Tibial nerve (tissue), 4 donors: ENCODE results near the gene MBP. TPM values are rescaled to one million over a fixed set of nuclear protein-coding genes. Genes with fewer than 3 reads are reported as not detected.
"Not testable (repeated sequence)": the region's sequence is repeated elsewhere in the genome, so short reads cannot be mapped to it uniquely, and the experiment has no call there.

Experiments
- DNase-seq, 2 donors: peaks; one replicate each; pipeline ENCODE4 v3.0.0-alpha.2; 2019; ENCODE audit warnings: low spot score in 2 of 2
- H3K27ac ChIP-seq, 4 donors: fragments of 200-600 bp; sonication (generic) in 3 of 4; one replicate each; pipeline ENCODE4 v1.5.1; 2017 to 2019; ENCODE audit warnings: mild to moderate bottlenecking in 1 of 4
- H3K27me3 ChIP-seq, 2 donors: fragments of 200-600 bp; sonication (generic) in 1 of 2; one replicate each; pipeline versions ENCODE4 v1.5.1 to v1.6.0; 2017 to 2019
- H3K36me3 ChIP-seq, 3 donors: fragments of 200-600 bp; sonication (generic); one replicate each; pipeline ENCODE4 v1.5.1; 2018 to 2019
- H3K4me1 ChIP-seq, 4 donors: fragments of 200-600 bp; sonication (generic) in 3 of 4; one replicate each; pipeline ENCODE4 v1.5.1; 2017 to 2019
- H3K4me3 ChIP-seq, 4 donors: fragments of 200-600 bp; sonication (generic) in 3 of 4; one replicate each; pipeline ENCODE4 v1.5.1; 2017 to 2019; ENCODE audit warnings: mild to moderate bottlenecking in 1 of 4, moderate library complexity in 1 of 4
- H3K9me3 ChIP-seq, 4 donors: fragments of 200-600 bp; sonication (generic) in 3 of 4; one replicate each; pipeline ENCODE4 v1.5.1; 2017 to 2019
- EP300 ChIP-seq, 2 donors: sonication (generic); formaldehyde crosslinking; IDR thresholded peaks; one replicate each; pipeline ENCODE4 v1.6.1; 2017; ENCODE audit warnings: antibody characterized with exemption in 2 of 2, mild to moderate bottlenecking in 1 of 2
- POLR2A ChIP-seq, 2 donors: fragments of 450-650 bp; IDR thresholded peaks; one replicate each; pipeline ENCODE4 v1.6.1; 2017; ENCODE audit warnings: antibody characterized with exemption in 2 of 2, mild to moderate bottlenecking in 2 of 2, moderate library complexity in 2 of 2
- WGBS, 2 donors: methylation state at CpG; one replicate each; pipeline ENCODE4 v1.1.5; 2018; 5-methylcytosine and 5-hydroxymethylcytosine counted together
- total RNA-seq, 4 donors: library from RNA; depleted of rRNA; stranded (reverse); fragments of >200 nt; gene quantifications; one replicate each; pipeline ENCODE4 v1.1.0, GENCODE V29; 2016
- TF ChIP-seq, protein P1 (sequence below), 5 experiments: fragments of 200-600 bp in 3 of 5; fragments of 450-650 bp in 2 of 5; sonication (generic) in 3 of 5; IDR thresholded peaks; one replicate each; pipeline ENCODE4 v1.5.1; 2016 to 2019; ENCODE audit warnings: antibody characterized with exemption in 5 of 5, mild to moderate bottlenecking in 3 of 5, moderate library complexity in 2 of 5

Gene MBP
- total RNA-seq, 4 donors from 2014 or later: 831 to 1,485 (median 1,405) TPM

DNA sequence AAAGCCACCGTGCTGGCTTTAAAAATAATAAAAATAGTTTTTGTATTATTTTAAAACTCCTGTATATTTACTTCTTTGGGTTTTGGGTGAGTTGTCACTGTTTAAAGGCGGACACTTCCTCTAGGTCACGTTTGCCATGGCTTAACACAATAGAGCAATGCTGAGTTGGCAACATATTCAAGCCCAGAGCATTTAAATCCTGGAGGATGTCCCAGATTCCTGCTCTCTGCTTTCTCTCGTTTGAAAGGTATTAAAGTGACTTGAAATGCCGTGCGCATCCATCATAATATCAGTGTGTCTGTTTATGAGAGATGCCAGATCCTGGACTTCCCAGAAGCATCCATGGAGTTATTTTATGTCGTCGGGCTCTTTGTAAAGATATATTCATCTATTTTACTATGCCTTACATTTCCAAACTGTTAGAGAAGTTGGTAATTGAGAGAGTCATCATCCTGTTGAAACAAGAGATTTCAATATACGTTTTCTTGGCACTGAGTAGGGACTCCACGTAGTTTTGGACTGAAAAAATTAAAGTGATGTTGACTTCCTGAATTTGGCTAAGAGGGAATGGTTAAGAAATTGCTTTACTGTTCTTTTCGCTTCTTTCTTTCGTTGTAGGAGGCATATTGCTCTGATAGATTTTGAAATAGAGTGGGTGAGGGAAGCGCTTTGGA is 159.6 kb downstream of the MBP start:
- H3K27ac ChIP-seq: no peak overlapping the region
- peaks cover 0 to 8% (median 0%) of the 10 kb centered on the region in 4 donors for H3K4me1 ChIP-seq
- H3K36me3 ChIP-seq: peaks cover 0 to 25% (median 0%) of the 10 kb centered on the region in 3 donors
- no peak overlapping the region for H3K4me3 ChIP-seq
- WGBS, 2 donors: 69 to 73% methylated on average over 13 of the region's 13 CpGs
- no peak for DNase-seq
- no peaks in the 10 kb centered on the region for H3K27me3 ChIP-seq
- H3K9me3 ChIP-seq: no peaks in the 10 kb centered on the region
- TF ChIP-seq, protein P1, sequence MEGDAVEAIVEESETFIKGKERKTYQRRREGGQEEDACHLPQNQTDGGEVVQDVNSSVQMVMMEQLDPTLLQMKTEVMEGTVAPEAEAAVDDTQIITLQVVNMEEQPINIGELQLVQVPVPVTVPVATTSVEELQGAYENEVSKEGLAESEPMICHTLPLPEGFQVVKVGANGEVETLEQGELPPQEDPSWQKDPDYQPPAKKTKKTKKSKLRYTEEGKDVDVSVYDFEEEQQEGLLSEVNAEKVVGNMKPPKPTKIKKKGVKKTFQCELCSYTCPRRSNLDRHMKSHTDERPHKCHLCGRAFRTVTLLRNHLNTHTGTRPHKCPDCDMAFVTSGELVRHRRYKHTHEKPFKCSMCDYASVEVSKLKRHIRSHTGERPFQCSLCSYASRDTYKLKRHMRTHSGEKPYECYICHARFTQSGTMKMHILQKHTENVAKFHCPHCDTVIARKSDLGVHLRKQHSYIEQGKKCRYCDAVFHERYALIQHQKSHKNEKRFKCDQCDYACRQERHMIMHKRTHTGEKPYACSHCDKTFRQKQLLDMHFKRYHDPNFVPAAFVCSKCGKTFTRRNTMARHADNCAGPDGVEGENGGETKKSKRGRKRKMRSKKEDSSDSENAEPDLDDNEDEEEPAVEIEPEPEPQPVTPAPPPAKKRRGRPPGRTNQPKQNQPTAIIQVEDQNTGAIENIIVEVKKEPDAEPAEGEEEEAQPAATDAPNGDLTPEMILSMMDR (IDR thresholded peaks at IDR 0.05): no peak
- no peak for TF ChIP-seq POLR2A (IDR thresholded peaks at IDR 0.05)
- no peak for TF ChIP-seq EP300 (IDR thresholded peaks at IDR 0.05)

DNA sequence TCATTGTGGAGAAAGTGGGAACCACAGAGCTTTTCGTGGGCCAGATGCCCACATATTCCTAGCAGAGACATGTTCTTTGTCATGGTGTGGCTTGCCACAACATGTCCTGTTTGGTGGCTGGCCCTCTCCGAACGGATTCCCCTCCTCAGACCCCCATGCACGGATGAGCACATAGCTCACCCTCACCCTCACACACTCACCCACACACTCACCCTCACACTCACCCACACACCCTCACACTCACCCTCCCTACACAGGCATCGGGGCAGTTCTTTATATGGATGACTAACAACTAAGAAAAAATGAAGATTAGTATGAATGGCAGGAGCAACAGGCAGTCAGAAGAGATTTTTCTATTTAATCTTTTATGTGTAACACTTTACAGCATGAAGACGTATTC is 160.3 kb downstream of the MBP start:
- Histone ChIP-seq H3K9me3 (no peaks in the 10 kb centered on the region), H3K4me3 (no peak overlapping the region), H3K27ac (no peak overlapping the region), H3K36me3 (peaks cover 0 to 29% (median 0%) of the 10 kb centered on the region in 3 donors), H3K4me1 (peaks cover 0 to 2% (median 0%) of the 10 kb centered on the region in 4 donors), H3K27me3 (no peaks in the 10 kb centered on the region)
- 73 to 74% methylated on average over 6 of the region's 6 CpGs for WGBS, 2 donors
- no peak for TF ChIP-seq POLR2A (IDR thresholded peaks at IDR 0.05)
- TF ChIP-seq, protein P1 (IDR thresholded peaks at IDR 0.05): no peak
- no peak for TF ChIP-seq EP300 (IDR thresholded peaks at IDR 0.05)
- no peak for DNase-seq

DNA sequence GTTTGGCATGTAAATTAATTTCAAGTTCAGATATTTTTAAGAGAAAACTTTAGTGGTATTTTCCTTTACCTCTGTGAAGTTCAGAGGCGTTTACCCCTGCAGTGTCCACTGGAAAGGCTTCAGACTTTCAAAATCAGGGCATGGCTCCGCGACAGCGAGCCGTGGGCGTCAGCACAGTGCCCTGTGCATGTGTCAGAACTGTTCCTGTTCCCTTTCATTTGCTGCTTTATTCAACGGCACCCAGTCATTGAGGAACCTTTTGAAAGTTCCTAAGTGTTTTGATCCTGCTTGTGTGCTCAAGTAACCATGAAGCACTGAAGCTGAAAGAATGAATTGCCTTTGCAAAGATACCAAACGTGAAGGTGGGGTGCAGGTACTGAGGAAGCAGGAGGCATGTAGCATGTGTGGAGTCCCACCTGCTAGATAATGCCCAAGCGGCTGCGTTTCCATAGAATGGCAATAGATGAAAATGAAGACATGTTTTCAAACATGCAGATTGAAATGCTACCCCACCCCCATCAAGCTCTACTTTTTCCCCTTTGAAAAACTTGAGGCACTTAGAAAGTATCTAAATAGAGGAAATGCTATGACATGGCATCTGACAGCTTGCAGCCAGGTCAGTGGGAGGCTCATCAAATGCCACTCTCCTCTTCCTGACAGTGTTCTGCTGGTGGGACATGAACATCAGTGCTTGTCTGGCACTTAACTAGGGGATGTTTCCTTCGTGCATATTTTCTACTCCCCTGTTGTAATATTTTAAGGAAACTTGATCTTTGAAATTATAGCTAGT is 161.6 kb downstream of the MBP start:
- H3K4me3 ChIP-seq: no peak overlapping the region
- H3K27ac ChIP-seq: no peak overlapping the region
- no peaks in the 10 kb centered on the region for H3K9me3 ChIP-seq
- TF ChIP-seq, protein P1 (IDR thresholded peaks at IDR 0.05): no peak
- TF ChIP-seq POLR2A (IDR thresholded peaks at IDR 0.05) (no peak), EP300 (IDR thresholded peaks at IDR 0.05) (no peak)
- H3K4me1 ChIP-seq: no peaks in the 10 kb centered on the region
- H3K36me3 ChIP-seq: peaks cover 0 to 36% (median 0%) of the 10 kb centered on the region in 3 donors
- no peak for DNase-seq
- H3K27me3 ChIP-seq: no peaks in the 10 kb centered on the region
- WGBS, 2 donors: 65 to 66% methylated on average over 11 of the region's 11 CpGs

GRCh38 chr18:76967721-76968472 is 164.7 kb downstream of the MBP start:
- Histone ChIP-seq H3K36me3 (peaks cover 0 to 46% (median 0%) of the 10 kb centered on the region in 3 donors), H3K4me1 (no peaks in the 10 kb centered on the region), H3K27ac (no peak overlapping the region), H3K27me3 (no peaks in the 10 kb centered on the region), H3K9me3 (no peaks in the 10 kb centered on the region), H3K4me3 (no peak overlapping the region)
- WGBS, 2 donors: 51 to 56% methylated on average over 17 of the region's 17 CpGs
- TF ChIP-seq EP300 (IDR thresholded peaks at IDR 0.05): no peak
- TF ChIP-seq POLR2A (IDR thresholded peaks at IDR 0.05): no peak
- TF ChIP-seq, protein P1 (IDR thresholded peaks at IDR 0.05): no peak
- no peak for DNase-seq

GRCh38 chr18:76967299-76967698 is 165.3 kb downstream of the MBP start:
- peaks cover 0 to 52% (median 0%) of the 10 kb centered on the region in 3 donors for H3K36me3 ChIP-seq
- H3K4me1 ChIP-seq, H3K9me3 ChIP-seq, DNase-seq, H3K4me3 ChIP-seq, H3K27me3 ChIP-seq, H3K27ac ChIP-seq: not testable (repeated sequence)

DNA sequence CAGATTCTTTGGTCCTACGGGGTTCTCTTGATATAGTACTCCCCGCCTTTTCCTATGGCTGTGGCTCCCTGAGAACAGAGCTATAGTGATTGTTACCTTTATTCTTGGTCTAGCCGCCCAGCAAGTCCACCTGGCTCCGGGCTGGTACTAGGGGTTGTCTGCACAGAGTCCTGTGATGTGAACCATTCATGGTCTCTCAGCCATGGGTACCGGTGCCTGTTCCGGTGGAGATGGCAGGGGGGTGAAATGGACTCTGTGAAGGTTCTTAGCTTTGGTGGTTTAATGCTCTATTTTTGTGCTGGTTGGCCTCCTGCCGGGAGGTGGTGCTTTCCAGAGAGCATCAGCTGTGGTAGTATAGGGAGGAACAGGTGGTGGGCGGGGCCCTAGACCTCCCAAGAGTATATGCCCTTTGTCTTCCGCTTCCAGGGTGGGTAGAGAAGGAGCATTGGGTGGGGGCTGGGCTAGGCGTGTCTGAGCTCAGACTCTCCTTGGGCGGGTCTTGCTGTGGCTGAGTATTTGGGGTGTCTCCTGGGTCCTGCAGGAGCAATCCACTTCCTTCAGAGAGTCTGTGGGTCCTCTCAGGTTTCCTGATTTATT is 166.9 kb downstream of the MBP start:
- H3K36me3 ChIP-seq: peaks cover 0 to 68% (median 0%) of the 10 kb centered on the region in 3 donors
- H3K4me3 ChIP-seq, H3K27me3 ChIP-seq, DNase-seq, H3K9me3 ChIP-seq, H3K27ac ChIP-seq, H3K4me1 ChIP-seq: not testable (repeated sequence)
- 90 to 94% methylated on average over 11 of the region's 11 CpGs for WGBS, 2 donors
